H7 (cell line): ENCODE data around the gene ADAM12. TPM values are rescaled to one million over a fixed set of nuclear protein-coding genes. Genes with fewer than 3 reads are reported as not detected.

Source experiments
- DNase-seq: peaks from one replicate; pipeline ENCODE4 v3.0.0; 2012
- H3K27me3 ChIP-seq: 2 replicates; pipeline ENCODE4 v1.6.0; 2011; ENCODE audit warnings: mild to moderate bottlenecking, low read length; ENCODE audit not compliant: control insufficient read depth, insufficient read depth
- H3K36me3 ChIP-seq: replicated peaks from 2 replicates; pipeline ENCODE4 v1.5.1; 2011; ENCODE audit warnings: low read length; ENCODE audit not compliant: control insufficient read depth, insufficient read depth
- H3K4me3 ChIP-seq: 2 replicates; pipeline ENCODE4 v1.5.1; 2011; ENCODE audit warnings: low read depth, mild to moderate bottlenecking, control low read depth, low read length, moderate library complexity; ENCODE audit not compliant: insufficient read depth
- total RNA-seq: library from RNA; depleted of rRNA; stranded (reverse); fragments of >200 nt; shearing (Covaris generic); gene quantifications from 2 replicates; pipeline ENCODE4 v1.2.3, GENCODE V29; 2014

The ADAM12 gene
- total RNA-seq, 1 experiment from 2014 or later, result 0.66 TPM

DNA sequence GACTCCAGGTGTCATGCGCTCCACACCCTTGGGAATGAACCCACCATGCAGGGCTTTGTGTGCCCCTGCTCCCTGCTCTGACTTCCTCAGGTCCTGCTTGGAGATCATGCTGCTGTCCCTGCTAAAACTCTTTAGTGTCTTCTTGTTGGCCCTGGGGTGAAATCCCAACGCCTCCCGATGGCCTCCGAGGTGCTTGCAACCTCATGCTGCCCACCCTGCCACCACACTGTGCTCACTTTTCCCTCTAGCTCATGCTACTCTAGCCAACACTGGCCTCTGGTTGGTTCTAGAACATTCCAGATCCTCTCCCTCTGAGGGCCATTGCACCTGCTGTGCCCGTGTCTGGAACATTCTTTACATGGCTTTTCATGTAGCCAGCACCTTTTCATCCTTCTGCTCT is 227.7 kb downstream of the ADAM12 start:
- Histone ChIP-seq H3K4me3 (no peak overlapping the region), H3K36me3 (no peaks in the 10 kb centered on the region), H3K27me3 (no peaks in the 10 kb centered on the region; the same call in 1 of the 2 replicates)
- DNase-seq, result peak; percentile 46

DNA sequence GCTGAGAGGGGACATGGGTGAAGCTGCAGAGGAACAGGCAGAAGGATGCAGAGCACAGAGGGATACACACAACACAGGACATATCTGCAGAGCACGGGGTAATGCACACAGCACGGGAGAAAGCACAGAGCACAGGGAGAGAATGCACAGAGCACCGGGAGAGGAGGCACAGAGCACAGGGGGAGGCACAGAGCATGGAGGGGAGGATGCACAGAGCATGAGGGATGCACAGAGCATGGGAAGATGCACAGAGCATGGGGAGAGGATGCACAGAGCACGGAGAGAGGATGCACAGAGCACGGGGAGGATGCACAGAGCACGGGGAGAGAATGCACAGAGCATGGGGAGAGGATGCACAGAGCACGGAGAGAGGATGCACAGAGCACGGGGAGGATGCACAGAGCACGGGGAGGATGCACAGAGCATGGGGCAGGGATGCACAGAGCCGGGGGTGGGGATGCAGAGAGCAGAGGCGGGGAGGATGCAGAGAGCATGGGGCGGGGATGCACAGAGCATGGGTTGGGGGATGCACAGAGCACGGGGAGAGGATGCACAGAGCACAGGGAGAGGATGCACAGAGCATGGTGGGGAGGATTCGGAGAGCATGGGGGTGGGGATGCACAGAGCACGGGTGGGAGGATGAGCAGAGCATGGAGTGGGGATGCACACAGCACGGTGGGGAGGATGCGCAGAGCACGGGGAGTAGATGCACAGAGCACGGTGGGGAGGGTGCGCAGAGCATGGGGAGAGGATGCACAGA is 230.0 kb downstream of the ADAM12 start:
- no peaks in the 10 kb centered on the region for H3K36me3 ChIP-seq
- H3K27me3 ChIP-seq, result no peaks in the 10 kb centered on the region; the same call in 1 of the 2 replicates
- DNase-seq, result no peak
- no peak overlapping the region for H3K4me3 ChIP-seq

GRCh38 chr10:126157189-126157588 is 231.1 kb downstream of the ADAM12 start:
- H3K27me3 ChIP-seq, result no peaks in the 10 kb centered on the region; the same call in 1 of the 2 replicates
- no peak for DNase-seq
- no peaks in the 10 kb centered on the region for H3K36me3 ChIP-seq
- H3K4me3 ChIP-seq, result no peak overlapping the region

DNA sequence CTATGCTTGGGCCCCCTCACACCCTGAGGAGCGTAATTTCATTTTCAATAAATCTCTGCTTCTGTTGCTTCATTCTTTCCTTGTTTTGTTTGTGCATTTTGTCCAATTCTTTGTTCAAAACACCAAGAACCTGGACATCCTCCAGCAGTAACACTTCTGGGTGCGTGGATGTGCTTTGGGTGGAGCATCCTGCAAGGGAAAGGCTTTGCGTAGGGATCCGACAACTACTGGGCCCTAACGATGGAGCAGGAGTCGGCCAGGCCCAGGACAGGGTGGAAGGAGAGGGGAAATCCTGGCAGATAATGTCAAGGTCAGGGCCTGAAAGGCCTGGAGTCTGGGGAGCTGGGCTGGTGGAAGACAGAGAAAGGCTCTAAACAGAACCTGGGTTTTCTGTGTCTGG is 231.8 kb downstream of the ADAM12 start:
- no peak for DNase-seq
- Histone ChIP-seq H3K36me3 (no peaks in the 10 kb centered on the region), H3K4me3 (no peak overlapping the region), H3K27me3 (no peaks in the 10 kb centered on the region; the same call in 1 of the 2 replicates)

- Histone ChIP-seq H3K27me3 (no peaks in the 10 kb centered on the region; the same call in 1 of the 2 replicates), H3K4me3 (no peak overlapping the region), H3K36me3 (no peaks in the 10 kb centered on the region)
- DNase-seq, result no peak
Measured at GRCh38 chr10:126156012-126156411, 232.3 kb downstream of the ADAM12 start.

- no peaks in the 10 kb centered on the region for H3K36me3 ChIP-seq
- no peaks in the 10 kb centered on the region; the same call in 1 of the 2 replicates for H3K27me3 ChIP-seq
- H3K4me3 ChIP-seq, result no peak overlapping the region
- no peak for DNase-seq
Measured at GRCh38 chr10:126155528-126155927, 232.7 kb downstream of the ADAM12 start.

- H3K27me3 ChIP-seq, result no peaks in the 10 kb centered on the region; the same call in 1 of the 2 replicates
- no peak overlapping the region for H3K4me3 ChIP-seq
- no peak for DNase-seq
- H3K36me3 ChIP-seq, result no peaks in the 10 kb centered on the region
Measured at GRCh38 chr10:126153711-126154628, 234.3 kb downstream of the ADAM12 start.

DNA sequence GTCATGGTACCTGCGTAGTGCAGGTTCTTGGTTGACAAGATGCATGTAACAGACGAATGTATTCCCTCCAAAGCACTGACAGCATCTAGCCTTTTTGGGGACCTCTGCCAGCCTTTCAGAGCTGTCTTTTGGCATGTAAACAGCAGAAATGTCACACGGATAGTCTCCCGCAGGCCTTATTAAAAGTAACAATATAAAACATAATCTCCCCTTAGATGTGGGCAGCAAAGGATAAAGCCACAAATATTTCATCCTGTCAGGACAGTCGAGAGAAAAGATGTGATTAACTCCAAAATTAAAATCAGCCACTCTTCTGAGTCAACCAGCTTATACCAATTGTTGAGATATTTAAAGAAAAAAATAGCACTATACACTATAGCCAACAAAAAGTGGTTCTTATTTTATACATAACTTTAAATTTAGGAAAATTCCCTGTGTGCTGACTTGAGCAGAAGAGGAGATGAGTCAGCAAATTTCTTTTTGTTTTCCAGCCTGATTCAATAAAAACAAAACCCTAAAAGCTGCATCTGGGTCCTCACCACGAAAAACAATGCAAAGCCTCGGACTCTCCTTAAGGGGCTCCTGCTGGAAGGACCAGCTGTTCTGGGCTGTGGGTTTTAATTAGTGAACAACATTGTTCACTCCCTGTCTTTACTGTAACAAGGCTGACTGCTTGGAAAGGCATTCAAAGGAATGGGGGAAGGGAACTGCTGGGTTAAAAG is 240.2 kb downstream of the ADAM12 start:
- Histone ChIP-seq H3K27me3 (no peaks in the 10 kb centered on the region), H3K36me3 (no peaks in the 10 kb centered on the region; the same call in 1 of the 2 replicates), H3K4me3 (no peak overlapping the region)
- no peak for DNase-seq

- DNase-seq, result no peak
- no peaks in the 10 kb centered on the region; the same call in 1 of the 2 replicates for H3K36me3 ChIP-seq
- H3K27me3 ChIP-seq, result no peaks in the 10 kb centered on the region
Measured at GRCh38 chr10:126146771-126147170, 241.5 kb downstream of the ADAM12 start.

DNA sequence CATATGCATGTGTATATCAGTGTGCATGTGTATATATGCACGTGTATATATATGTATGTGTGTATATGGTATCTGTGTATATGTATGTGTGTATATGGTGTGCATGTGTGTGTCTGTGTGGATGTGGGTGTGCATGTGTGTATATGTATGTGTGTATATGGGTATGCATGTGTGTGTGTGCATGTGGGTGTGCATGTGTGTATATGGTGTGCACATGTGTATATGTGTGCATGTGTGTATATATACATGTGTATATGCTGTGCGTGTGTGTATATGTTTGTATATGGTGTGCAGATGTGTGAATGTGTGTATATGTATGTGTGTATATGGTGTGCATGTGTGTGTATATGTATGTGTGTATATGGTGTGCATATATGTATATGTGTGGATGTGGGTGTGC is 245.2 kb downstream of the ADAM12 start:
- Histone ChIP-seq H3K36me3 (no peaks in the 10 kb centered on the region; the same call in 1 of the 2 replicates), H3K27me3 (no peaks in the 10 kb centered on the region), H3K4me3 (no peak overlapping the region)
- DNase-seq, result no peak

More at GRCh38 chr10:126146771-126147170, 241.5 kb downstream of the ADAM12 start:
- no peak overlapping the region for H3K4me3 ChIP-seq

DNA sequence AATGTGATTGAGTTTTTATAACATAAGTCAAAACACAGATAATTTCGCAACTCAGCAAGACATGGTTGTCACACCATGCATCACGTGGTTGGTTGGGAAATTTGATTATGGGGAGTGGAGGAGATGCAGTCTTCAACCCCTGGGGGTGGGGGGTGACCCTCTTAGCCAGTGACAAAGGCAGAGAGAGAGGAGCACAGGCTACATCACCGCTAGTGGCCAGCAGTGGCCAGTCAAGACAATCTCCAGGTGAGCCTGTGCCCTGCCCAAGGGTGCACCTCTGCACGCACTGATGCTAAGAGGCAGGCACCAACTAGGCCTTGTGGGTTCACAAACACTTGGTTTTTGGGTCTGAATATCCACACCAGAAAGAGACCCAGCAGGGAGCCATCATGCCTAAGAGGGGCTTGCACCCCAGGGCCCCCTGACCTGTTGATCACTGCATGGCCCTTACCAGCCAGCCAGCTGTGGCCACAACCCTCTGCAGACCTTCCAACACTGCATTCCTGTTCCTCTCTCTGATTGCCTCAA is 247.5 kb downstream of the ADAM12 start:
- no peak overlapping the region for H3K4me3 ChIP-seq
- no peak for DNase-seq
- H3K27me3 ChIP-seq, result no peaks in the 10 kb centered on the region
- no peaks in the 10 kb centered on the region; the same call in 1 of the 2 replicates for H3K36me3 ChIP-seq

GRCh38 chr10:126137562-126138221 is 250.6 kb downstream of the ADAM12 start:
- Histone ChIP-seq H3K27me3 (no peaks in the 10 kb centered on the region), H3K36me3 (no peaks in the 10 kb centered on the region), H3K4me3 (no peak overlapping the region)
- DNase-seq, result no peak

DNA sequence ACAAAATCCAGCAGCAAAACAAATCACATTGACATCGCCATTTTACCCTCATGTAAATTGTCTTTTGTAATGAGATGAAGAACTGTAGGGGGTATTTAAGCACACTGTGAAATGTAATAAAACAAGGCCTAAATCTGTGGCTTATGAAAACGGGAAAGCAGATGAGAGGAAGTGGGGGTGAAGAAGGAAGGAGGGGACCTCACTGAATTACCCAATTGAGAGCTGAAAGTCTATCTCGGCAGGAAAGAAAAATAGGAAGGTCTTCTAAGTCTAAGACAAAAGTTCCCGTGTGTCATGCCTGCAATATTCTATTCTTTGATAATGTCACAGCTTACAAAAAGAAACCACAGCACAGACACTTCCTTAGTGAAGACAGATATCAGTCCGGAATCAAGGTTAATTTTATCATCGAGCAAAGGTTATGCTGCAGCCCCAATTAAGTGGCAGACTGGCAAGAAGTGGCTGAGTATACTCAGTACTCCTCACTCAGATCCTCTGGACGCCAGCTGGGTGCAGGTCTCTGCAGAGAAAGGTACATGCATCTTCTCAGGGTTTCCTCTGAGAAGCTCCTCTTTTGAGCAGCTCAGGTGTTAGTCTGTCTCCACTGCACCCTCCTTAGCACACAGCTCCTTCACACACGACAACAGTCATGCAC is 252.2 kb downstream of the ADAM12 start:
- H3K36me3 ChIP-seq, result no peaks in the 10 kb centered on the region
- H3K27me3 ChIP-seq, result no peaks in the 10 kb centered on the region
- DNase-seq, result no peak
- no peak overlapping the region for H3K4me3 ChIP-seq
